ENCODE measurements around the gene CLCN7.
"Not testable (repeated sequence)": the region's sequence is repeated elsewhere in the genome, so short reads cannot be mapped to it uniquely, and the experiment has no call there.

CLCN7 gene

GRCh38 chr16:1475552-1476114 is 805 bp upstream of the CLCN7 start:
- no peak for DNase-seq (ENCODE audit: low read depth)
- peak overlapping the region; percentile 80 for H3K4me3 ChIP-seq (ENCODE audit: low read depth, low read length)
- no peak for TF ChIP-seq CTCF (conservative IDR thresholded peaks at IDR 0.05; ENCODE audit: low read depth, low read length)

GRCh38 chr16:1474082-1474795 is 589 bp downstream of the CLCN7 start:
- peak; percentile 27 for DNase-seq (ENCODE audit: low read depth)
- TF ChIP-seq CTCF (conservative IDR thresholded peaks at IDR 0.05; ENCODE audit: low read depth, low read length) = no peak
- H3K4me3 ChIP-seq (ENCODE audit: low read depth, low read length) = peak overlapping the region; percentile 80

GRCh38 chr16:1472974-1473373 is 1.9 kb downstream of the CLCN7 start:
- DNase-seq (ENCODE audit: low read depth) = no peak
- no peak for TF ChIP-seq CTCF (conservative IDR thresholded peaks at IDR 0.05; ENCODE audit: low read depth, low read length)
- no peak overlapping the region for H3K4me3 ChIP-seq (ENCODE audit: low read depth, low read length)

GRCh38 chr16:1471569-1472194 is 3.1 kb downstream of the CLCN7 start:
- no peak for TF ChIP-seq CTCF (conservative IDR thresholded peaks at IDR 0.05; ENCODE audit: low read depth, low read length)
- no peak for DNase-seq (ENCODE audit: low read depth)
- no peak overlapping the region for H3K4me3 ChIP-seq (ENCODE audit: low read depth, low read length)

GRCh38 chr16:1470481-1471251 is 4.2 kb downstream of the CLCN7 start:
- no peak overlapping the region for H3K4me3 ChIP-seq (ENCODE audit: low read depth, low read length)
- DNase-seq (ENCODE audit: low read depth) = peak; percentile 53
- TF ChIP-seq CTCF (conservative IDR thresholded peaks at IDR 0.05; ENCODE audit: low read depth, low read length) = no peak

- no peak overlapping the region for H3K4me3 ChIP-seq (ENCODE audit: low read depth, low read length)
- no peak for TF ChIP-seq CTCF (conservative IDR thresholded peaks at IDR 0.05; ENCODE audit: low read depth, low read length)
- no peak for DNase-seq (ENCODE audit: low read depth)
Observed at GRCh38 chr16:1469693-1470201, 5.1 kb downstream of the CLCN7 start.

GRCh38 chr16:1469141-1469540 is 5.7 kb downstream of the CLCN7 start:
- H3K4me3 ChIP-seq (ENCODE audit: low read depth, low read length); DNase-seq (ENCODE audit: low read depth): not testable (repeated sequence)
